WI38 (cell line): ENCODE results near the gene ZER1.

Experiments
- H3K4me3 ChIP-seq: 2 replicates; pipeline ENCODE4 v1.5.1; 2011; ENCODE audit warnings: low read depth, mild to moderate bottlenecking, control low read depth, low read length
- CTCF ChIP-seq: IDR thresholded peaks from 2 replicates; pipeline ENCODE4 v1.5.1; 2012; ENCODE audit warnings: low read depth, mild to moderate bottlenecking, control low read depth, low read length

ZER1 gene

DNA sequence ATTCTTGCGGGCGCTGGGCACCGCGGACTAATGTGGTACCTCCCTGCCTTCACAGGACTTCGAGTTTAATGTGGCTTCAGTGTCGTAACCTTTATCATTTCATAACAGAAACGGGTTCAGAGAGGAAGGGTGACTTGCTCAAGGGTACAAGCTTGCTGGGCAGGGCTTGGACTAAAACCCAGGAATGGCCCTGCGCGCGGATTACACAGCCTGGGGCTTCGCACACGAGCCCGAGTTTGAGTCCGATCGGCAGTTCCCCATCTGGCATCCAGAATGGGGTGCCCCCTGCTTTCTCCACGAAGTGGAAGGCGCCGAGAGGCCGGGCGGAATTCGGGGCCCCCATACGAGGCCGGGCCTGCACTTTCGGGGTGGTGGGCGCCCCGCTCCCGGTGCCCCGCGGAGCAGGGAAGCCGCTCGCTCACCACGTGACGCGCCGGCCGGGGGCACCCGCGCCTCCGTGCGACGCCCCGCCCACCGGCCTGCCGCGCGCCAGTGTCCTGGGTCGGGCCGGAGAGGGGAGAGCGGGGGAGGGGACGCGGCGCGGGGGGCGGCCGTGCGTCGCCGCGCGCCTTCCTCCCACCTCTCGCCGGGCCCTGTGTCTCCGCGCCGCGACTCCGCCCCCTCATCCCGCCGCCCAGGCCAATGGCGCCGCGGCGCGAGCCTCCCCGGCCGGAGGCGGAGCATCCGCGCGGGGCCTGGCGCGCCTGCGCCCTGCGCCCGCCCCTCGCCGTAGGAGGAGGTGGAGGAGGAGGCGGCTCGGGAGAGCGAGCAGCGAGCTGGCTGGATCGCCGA, 83.0 kb downstream of the ZER1 start, which contains the start of gene SET:
SET (plus strand) TSS at position 722 of the 792 bp plus-strand sequence. CDS start 361 bp downstream, outside the sequence.
- TF ChIP-seq CTCF: no peak
- H3K4me3 ChIP-seq: peak within 1 kb of the TSS; percentile 95

- no peak overlapping the region for H3K4me3 ChIP-seq
- no peak for TF ChIP-seq CTCF
Observed at GRCh38 chr9:128687453-128687852, 84.3 kb downstream of the ZER1 start.

- no peak for TF ChIP-seq CTCF
- H3K4me3 ChIP-seq: peak overlapping the region; percentile 18; the same call in 1 of the 2 replicates
Observed at GRCh38 chr9:128685636-128686489, 85.9 kb downstream of the ZER1 start.

GRCh38 chr9:128684325-128685199, 87.2 kb downstream of the ZER1 start:
- no peak for TF ChIP-seq CTCF
- peak overlapping the region; percentile 63 for H3K4me3 ChIP-seq

GRCh38 chr9:128684065-128684324, 87.7 kb downstream of the ZER1 start:
- no peak for TF ChIP-seq CTCF
- peak overlapping the region; percentile 63 for H3K4me3 ChIP-seq

DNA sequence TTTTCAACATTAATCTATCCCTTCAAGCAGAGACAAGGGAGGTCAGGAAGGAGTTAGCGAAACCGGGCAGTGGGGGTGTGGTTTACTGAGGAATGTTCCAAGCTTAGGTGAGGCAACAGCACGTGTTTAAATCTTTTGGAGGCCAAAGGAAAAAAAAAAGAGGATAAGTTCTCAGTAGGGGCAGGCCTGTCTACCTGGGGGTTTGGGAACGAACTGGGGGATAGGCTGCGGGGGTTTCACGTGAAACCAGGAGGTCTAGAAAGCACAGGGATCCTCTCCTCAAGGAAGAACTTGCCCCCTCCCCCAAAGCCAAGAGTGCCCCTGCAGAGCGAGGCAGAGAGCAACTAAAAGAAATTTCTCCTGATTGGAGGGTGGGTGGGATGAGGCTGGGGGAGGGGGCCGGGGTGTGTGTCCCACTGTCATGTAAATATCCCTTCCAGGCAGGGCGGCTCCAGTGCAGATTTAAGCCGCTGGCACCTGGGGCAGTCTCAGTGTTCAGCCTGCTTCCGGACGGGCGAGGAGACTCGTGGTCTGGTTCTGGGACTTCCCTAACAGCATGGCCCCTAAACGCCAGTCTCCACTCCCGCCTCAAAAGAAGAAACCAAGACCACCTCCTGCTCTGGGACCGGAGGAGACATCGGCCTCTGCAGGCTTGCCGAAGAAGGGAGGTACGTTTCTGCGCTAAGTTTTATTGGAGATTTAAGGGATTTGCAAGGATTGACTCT, 88.2 kb downstream of the ZER1 start:
- peak overlapping the region; percentile 63 for H3K4me3 ChIP-seq

More for the DNA sequence above, 88.2 kb downstream of the ZER1 start:
- TF ChIP-seq CTCF: no peak
